ENCODE measurements around the gene HMGCS2.
"Not testable (repeated sequence)": the region's sequence is repeated elsewhere in the genome, so short reads cannot be mapped to it uniquely, and the experiment has no call there.

The HMGCS2 gene

DNA sequence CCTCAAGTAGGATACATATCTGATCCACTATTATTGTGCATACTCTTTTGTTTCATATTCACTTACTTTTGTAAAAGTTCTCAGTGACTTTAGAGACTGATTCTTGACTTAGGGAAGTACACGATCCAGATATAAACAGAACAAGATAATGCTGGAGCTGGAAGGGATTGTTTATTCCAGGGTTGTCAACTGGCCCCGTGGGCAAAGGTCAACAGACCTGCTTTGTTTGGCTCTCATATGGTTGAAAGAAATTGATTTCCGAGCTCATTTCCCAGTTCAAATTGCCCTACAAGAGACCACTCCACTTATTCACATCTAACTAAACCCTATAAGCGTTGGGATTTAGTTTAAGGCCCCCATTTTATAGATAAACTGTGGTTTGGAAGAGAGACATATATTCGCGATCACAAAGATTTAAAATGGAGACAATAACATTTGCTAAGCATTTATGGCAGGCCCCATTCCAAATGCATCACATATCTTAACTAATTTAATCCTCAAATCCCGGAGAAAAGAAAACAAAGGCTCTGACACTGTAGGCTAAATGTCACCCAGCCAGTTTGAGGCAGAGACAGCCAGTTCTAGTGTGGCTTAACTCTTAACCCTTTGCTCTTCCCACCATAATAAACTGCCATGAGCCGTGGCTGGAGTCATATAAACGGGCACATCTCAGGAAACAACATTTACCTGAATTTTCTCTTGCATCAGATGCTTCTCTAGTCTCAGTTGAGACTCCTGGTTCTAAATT is 21.9 kb upstream of the HMGCS2 start:
- no peak for DNase-seq (ENCODE audit: low read depth)

GRCh38 chr1:119787776-119788175 is 19.1 kb upstream of the HMGCS2 start:
- DNase-seq (ENCODE audit: low read depth), result no peak

GRCh38 chr1:119786473-119787050 is 17.9 kb upstream of the HMGCS2 start:
- DNase-seq (ENCODE audit: low read depth), result not testable (repeated sequence)

GRCh38 chr1:119786046-119786445 is 17.3 kb upstream of the HMGCS2 start:
- not testable (repeated sequence) for DNase-seq (ENCODE audit: low read depth)

DNA sequence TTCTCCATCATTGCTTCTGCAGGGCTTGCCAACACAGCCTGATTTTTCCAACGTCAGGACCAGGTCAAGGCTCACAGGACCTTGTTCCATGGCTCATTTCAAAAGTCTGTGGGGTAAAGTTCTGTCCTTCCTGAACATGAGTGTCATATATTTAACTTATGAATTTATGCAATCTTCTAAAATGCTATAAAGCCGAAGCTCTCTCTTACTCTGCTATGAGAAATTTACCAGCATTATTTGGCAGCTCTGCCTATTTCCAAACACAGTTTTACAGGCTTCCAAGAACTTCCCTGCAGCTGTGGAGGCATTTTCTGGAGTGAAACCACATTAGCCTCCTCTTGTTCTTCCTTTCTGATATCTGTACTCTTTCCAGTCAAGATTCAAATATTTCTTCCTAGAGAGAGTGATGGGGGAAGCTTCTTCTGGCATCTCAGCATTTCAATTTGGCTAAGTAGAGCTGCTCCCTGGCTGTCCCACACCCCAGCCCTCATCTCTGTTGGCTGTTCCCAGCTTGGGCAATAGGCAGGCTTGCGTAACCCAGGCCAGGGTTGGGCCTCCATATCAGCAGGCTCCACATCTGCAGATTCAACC is 15.6 kb upstream of the HMGCS2 start:
- no peak for DNase-seq (ENCODE audit: low read depth)

- DNase-seq (ENCODE audit: low read depth), result no peak
Measured at GRCh38 chr1:119783354-119784185, 14.9 kb upstream of the HMGCS2 start.

DNA sequence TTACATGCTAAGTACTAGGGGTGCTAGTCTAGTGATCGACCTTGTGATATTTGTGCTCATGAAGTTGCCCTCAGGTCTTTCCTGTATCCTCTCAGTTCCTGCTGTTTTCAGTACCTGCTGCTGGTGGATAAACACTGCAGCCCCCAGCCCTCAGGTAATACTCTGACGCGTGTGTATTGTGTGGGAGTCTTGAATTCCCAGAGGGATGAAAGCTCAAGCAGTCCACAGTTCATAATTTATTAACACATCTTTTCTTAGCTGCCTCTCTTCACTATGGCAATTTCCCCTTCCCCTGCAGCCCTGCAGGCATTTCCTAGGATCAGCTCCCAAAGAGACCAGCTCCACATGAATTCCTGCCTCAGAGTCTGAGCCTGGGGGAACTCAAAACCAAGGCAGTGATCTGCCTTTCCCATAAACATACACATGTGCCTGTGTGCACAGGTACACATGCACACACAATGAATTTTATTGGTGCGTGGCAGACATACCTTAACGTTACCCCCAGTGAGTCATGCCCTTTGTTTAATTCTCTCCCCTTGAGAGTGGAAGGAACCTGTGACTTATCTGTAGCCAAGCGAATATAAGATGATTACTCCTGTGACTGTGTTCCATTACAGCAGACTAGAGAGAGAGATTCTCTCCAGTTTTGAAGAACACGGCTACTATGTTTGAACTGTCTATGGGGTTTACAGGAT is 14.1 kb upstream of the HMGCS2 start:
- no peak for DNase-seq (ENCODE audit: low read depth)

GRCh38 chr1:119781434-119782210 is 12.9 kb upstream of the HMGCS2 start:
- DNase-seq (ENCODE audit: low read depth), result no peak

DNA sequence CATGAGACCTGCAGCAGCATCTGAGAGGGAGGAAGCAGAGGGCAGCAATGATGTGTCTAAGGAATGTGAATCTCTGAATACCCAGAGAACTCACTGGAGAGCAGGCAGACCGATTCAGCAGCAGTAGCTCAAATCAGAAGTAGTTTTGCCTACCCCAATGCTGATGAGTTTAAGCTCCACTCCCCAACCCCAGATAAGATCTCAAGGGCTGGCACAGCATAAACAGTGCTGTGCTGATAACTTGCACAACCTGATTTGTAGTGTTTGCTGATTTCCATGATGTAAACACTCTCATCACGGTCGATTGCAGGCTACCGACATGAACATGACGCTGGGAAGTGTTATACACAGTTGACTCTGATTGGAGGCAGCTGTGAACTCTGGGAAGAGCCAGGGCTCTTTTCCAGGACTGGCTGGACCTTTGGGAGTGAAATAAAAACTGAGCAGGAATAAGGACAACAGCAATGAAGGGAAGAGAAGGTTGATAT is 11.2 kb upstream of the HMGCS2 start:
- DNase-seq (ENCODE audit: low read depth), result no peak

DNA sequence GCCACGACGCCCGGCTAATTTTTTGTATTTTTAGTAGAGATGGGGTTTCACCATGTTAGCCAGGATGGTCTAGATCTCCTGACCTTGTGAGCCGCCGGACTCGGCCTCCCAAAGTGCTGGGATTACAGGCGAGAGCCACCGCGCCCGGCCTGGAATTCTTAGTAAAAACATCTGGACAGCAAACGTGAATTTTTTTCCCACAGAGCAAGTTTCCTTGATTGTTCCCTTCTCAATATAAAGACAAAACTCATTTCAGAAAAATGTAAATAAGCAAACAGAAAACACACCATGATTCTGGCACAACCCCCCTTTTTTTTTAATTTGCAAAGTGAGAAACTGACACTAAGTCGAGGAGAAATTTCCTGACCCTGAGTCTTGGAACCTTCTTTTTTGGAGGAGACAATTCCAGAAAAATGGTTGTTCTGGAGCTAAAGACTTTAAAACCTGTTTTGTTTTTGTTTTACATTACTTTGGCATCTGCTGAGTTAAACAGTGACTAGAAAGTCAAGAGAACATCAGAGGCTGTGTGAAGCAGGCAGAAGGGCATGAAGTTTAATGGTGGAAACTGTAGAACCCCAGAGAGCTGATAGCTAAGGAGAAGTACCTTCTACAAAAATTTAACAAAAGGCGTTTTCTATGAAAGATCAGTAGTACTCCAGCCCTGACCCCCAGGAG is 10.3 kb upstream of the HMGCS2 start:
- DNase-seq (ENCODE audit: low read depth), result no peak

- no peak for DNase-seq (ENCODE audit: low read depth)
Measured at GRCh38 chr1:119778359-119778758, 9.7 kb upstream of the HMGCS2 start.

GRCh38 chr1:119774746-119775490 is 6.2 kb upstream of the HMGCS2 start:
- no peak for DNase-seq (ENCODE audit: low read depth)

GRCh38 chr1:119773711-119774241 is 5.1 kb upstream of the HMGCS2 start:
- no peak for DNase-seq (ENCODE audit: low read depth)

- no peak for DNase-seq (ENCODE audit: low read depth)
Measured at GRCh38 chr1:119772298-119772697, 3.6 kb upstream of the HMGCS2 start.

DNA sequence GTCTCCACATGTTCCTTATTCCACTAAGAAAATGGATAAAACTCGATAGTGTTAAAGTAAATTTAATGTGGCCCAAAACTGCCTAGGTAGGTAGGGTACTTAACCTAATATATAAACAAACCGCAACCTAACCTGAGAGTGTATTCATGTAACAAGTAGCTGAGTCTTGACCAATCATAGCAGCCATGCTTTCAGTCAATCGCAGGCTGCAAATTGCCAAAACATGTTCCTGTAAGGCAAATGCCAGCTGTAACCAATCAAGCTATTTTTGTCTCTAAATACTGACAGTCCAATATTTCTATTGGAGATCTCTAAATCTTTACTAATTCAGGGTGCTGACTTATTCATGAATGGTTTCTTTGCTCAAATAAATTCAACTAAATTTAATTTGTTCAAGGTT is 3.1 kb upstream of the HMGCS2 start:
- DNase-seq (ENCODE audit: low read depth), result no peak

DNA sequence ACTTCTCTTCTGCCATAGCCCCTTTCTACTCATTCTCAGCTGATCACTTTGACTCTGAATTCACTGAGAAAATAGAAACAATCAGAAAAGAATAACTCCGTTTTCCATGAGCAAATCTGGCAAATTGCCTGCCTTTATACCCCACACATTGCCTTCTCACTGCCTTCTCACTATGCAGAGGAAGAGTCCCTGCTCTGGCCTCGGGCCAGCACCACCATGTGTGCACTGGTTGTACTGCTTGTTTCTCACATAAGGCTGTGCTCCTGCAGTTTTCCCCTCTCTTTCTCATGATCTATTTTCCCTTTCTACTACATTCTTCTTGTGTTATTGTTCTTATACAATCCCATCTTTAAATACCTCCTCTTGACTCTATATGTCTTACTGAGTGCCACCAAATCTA is 2.3 kb upstream of the HMGCS2 start:
- no peak for DNase-seq (ENCODE audit: low read depth)

- no peak for DNase-seq (ENCODE audit: low read depth)
Measured at GRCh38 chr1:119767486-119767885, 1.2 kb downstream of the HMGCS2 start.

DNA sequence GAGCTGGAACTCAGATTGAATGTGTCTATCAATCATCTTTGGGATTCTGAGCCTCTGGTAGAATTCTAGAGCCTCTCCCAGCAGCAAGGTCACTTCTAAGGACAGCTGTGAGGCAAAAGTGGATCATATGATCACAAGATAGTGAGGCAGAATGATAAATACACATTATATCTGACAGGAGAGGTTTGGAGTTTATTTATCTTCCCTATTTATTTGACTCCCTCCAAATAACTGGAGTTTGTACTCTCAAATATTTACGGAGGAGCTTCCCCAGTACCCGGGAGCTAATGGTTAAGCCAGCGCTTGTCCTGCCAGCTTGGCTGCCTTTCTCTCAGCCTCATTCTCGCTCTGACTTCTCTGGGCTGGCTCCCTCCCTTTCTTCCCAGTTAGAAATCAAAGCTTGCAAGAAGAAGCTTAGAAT is 2.3 kb downstream of the HMGCS2 start:
- no peak for DNase-seq (ENCODE audit: low read depth)

- DNase-seq (ENCODE audit: low read depth), result no peak
Measured at GRCh38 chr1:119764220-119764619, 4.5 kb downstream of the HMGCS2 start.
